Astrocyte of the cerebellum (primary cell): ENCODE results near the gene ST3GAL3.

ENCODE experiments used
- DNase-seq: peaks from one replicate; pipeline ENCODE4 v3.0.0-alpha.2; 2011; ENCODE audit warnings: low read depth
- H3K4me3 ChIP-seq: 2 replicates; pipeline ENCODE4 v1.5.1; 2011; ENCODE audit warnings: mild to moderate bottlenecking, low read depth, low read length, moderate library complexity
- in situ Hi-C: cut with HindIII; loops from 2 replicates; pipeline ENCODE4 v1.10.0; 2017; ENCODE audit warnings: low sequenced_read_pairs
- TF ChIP-seq, protein P1 (sequence below): IDR thresholded peaks from 2 replicates; pipeline ENCODE4 v1.5.1; 2012; ENCODE audit warnings: low read length, low read depth, moderate library complexity, mild to moderate bottlenecking; ENCODE audit errors: missing control alignments

ST3GAL3 gene

DNA sequence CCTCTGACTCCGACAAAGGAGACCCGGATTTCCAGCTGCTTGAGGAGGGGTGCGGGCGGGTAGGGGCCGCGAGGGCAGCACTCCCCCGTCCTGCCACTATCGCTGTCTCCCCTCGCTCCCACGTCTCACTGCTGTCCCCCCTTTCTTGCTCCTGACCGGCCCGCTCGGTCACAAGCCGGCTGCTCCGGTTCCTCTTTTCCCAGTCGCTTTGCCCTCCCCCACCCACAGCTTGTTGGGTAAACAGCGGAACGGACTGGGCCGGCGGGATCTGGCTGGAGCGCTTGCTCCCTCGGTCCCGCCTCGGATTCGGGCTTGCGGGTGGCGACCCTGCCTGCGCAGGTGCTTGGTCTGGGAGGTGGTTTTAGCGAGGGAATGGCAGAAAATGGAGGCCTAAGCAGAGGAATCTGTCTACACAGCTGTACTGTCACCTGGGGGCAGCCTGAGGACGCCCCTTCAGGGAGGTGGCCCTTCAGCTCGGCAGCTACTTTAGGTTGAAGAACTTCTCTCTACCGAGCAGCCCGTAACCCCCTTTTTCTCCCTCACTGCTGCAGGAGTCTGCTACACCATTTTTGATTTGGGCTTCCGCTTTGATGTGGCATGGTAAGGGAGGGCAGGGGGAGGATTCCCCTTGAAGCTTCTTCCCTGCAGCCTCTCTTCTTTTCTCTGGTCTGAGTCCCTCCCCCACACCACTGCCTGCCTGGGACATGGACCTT, 268.1 kb downstream of the ST3GAL3 start:
- H3K4me3 ChIP-seq = peak overlapping the region; percentile 95
- in situ Hi-C loops = loop anchor here (10.0 kb wide), 1 partner anchor 49 kb away; no protein-coding TSS in a partner anchor
- no peak for DNase-seq
- TF ChIP-seq, protein P1, sequence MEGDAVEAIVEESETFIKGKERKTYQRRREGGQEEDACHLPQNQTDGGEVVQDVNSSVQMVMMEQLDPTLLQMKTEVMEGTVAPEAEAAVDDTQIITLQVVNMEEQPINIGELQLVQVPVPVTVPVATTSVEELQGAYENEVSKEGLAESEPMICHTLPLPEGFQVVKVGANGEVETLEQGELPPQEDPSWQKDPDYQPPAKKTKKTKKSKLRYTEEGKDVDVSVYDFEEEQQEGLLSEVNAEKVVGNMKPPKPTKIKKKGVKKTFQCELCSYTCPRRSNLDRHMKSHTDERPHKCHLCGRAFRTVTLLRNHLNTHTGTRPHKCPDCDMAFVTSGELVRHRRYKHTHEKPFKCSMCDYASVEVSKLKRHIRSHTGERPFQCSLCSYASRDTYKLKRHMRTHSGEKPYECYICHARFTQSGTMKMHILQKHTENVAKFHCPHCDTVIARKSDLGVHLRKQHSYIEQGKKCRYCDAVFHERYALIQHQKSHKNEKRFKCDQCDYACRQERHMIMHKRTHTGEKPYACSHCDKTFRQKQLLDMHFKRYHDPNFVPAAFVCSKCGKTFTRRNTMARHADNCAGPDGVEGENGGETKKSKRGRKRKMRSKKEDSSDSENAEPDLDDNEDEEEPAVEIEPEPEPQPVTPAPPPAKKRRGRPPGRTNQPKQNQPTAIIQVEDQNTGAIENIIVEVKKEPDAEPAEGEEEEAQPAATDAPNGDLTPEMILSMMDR = no peak

DNA sequence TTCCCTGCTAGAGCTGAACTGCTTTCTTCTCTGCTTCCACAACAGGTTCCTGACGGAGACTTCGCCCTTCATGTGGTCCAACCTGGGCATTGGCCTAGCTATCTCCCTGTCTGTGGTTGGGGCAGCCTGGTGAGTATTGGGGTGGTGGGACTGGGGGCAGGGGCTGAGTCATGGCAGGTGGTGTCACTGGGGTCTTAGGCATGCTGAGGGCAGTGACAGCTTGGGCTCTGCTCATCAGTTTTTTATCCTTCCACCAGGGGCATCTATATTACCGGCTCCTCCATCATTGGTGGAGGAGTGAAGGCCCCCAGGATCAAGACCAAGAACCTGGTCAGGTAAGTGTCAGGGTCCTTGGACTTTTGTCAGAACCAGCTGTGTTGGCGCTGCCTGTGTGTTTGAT, 268.7 kb downstream of the ST3GAL3 start:
- in situ Hi-C loops = loop anchor here (10.0 kb wide), 1 partner anchor 49 kb away; no protein-coding TSS in a partner anchor
- peak overlapping the region; percentile 95 for H3K4me3 ChIP-seq
- TF ChIP-seq, protein P1 = no peak
- DNase-seq = no peak

- TF ChIP-seq, protein P1 = no peak
- in situ Hi-C loops = loop anchor here (10.0 kb wide), 1 partner anchor 48 kb away; no protein-coding TSS in a partner anchor
- DNase-seq = no peak
- no peak overlapping the region for H3K4me3 ChIP-seq
These were observed 269.6 kb downstream of the ST3GAL3 start for GRCh38 chr1:43976890-43977289.

DNA sequence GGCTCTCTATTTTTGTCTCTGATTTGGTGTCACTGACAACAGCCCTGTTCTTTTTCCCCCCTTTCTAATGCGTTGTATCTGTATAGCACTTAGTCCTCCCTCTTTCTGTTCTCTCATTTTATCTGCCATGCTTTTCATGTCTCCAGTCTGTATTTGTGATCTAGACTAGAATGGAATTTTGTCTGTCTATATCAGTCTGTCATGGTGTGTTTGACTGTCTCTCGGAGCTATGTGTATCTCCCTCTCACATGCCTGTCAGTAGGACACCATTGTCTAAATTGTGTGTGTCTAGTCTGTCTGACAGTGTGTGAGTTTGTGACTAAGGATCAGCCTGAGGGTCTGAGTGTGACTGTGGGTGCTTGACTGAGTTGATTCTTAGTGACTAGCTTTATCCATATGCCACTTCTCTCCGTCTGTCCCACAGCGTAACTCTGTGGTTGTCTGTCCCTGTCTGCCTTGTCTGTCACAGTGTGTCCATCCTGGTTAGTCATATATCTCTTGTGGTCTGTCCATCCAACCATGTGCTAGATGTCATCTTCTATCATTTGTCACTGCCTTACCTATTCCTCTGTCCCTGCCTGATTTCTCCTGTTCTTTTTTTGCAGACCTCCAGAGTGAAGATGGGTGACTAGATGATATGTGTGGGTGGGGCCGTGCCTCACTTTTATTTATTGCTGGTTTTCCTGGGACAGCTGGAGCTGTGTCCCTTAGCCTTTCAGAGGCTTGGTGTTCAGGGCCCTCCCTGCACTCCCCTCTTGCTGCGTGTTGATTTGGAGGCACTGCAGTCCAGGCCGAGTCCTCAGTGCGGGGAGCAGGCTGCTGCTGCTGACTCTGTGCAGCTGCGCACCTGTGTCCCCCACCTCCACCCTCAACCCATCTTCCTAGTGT, 270.3 kb downstream of the ST3GAL3 start:
- TF ChIP-seq, protein P1 = no peak
- no peak for DNase-seq
- H3K4me3 ChIP-seq = no peak overlapping the region
- in situ Hi-C loops = loop anchor here (10.0 kb wide), 1 partner anchor 47 kb away; no protein-coding TSS in a partner anchor

- TF ChIP-seq, protein P1 = no peak
- in situ Hi-C loops = loop anchor here (10.0 kb wide), 1 partner anchor 47 kb away; no protein-coding TSS in a partner anchor
- DNase-seq = no peak
- peak overlapping the region; percentile 56 for H3K4me3 ChIP-seq
These were observed 270.9 kb downstream of the ST3GAL3 start for GRCh38 chr1:43978264-43978550.

DNA sequence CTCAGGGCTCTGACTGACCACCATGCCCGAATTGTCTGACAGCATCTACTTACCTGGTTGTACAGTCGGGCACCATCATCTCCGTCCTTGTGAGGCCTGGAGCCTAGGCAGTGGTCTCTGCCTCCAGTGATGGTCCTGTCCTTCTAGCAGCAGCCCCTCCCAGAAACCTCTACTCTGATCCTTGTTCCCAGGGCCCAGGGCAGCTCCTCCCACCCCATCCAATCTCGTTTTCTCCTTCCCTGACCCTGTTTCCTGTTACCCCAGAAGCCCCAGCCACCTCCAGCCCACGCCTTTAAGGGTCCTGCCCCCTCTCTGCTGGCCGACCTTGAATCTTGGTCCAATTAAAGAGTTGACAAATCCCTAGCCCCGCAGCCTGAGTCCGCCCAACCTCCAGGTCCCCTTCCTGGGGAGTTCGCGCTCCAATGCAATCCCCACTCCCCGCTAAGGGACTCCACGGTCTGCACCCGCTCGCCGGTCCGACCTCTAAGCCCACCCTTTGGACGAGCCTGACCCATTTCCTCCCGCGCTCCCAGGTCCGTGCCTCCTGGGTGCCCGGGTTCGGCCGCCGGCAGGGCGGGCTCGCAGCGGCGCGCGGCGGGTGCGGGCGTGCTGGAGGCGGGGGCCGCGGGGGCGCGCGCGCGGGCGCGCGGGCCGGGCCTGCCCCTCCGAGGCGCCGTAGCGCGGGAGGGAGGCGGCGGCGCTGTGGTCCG, 271.4 kb downstream of the ST3GAL3 start, which contains the start of gene B4GALT2:
Gene B4GALT2 (plus strand): TSS at position 660 of the 710 bp plus-strand sequence. CDS start 1,951 bp downstream, outside the sequence.
- TF ChIP-seq, protein P1 = no peak
- in situ Hi-C loops = loop anchor here (10.0 kb wide), 1 partner anchor 46 kb away; no protein-coding TSS in a partner anchor
- DNase-seq = no peak
- H3K4me3 ChIP-seq = peak within 1 kb of the TSS; percentile 56
